ENCODE data around the gene SPPL2C.

SPPL2C gene

DNA sequence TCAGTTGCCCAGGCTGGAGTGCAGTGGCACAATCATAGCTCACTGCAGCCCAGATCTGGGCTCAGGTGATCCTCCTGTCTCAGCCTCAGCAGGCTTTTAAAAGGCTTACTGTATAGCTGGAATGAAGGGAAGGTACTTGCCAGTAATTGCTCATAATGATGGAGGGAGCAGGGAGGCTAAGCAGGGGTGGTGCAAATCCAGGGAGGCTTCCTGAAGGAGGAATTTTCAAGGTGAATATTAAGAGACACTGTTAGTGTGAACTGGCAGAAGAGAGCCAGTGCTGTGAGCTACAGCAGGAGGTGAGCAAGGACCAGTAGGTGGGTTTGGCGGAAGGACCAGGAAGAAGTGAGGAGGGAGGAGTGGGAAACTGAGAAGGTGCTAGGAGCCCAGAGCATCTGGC, 35.8 kb upstream of the SPPL2C start:
- peaks cover 3% of the 10 kb centered on the region; the same call in 1 of the 2 replicates for H3K27me3 ChIP-seq (ENCODE audit: control insufficient read depth, low read length)
- H3K4me3 ChIP-seq (ENCODE audit: low read length), result no peak overlapping the region
- no peak overlapping the region for H3K27ac ChIP-seq (ENCODE audit: low read depth, low read length)
- H3K9me2 ChIP-seq (replicated peaks; ENCODE audit: control insufficient read depth, low read length), result no peaks in the 10 kb centered on the region
- H3F3A ChIP-seq (ENCODE audit: control insufficient read depth, insufficient read depth), result no peaks in the 10 kb centered on the region
- H4K20me1 ChIP-seq (ENCODE audit: control insufficient read depth, insufficient read depth, low read depth, low read length), result no peaks in the 10 kb centered on the region
- TF ChIP-seq CTCF (IDR thresholded peaks at IDR 0.05; ENCODE audit: low read depth, low read length, poor library complexity, severe bottlenecking), result no peak
- no peak for TF ChIP-seq EZH2phosphoT487 (IDR thresholded peaks at IDR 0.05; ENCODE audit: borderline replicate concordance, low read length)
- no peaks in the 10 kb centered on the region for H3K4me1 ChIP-seq (ENCODE audit: control insufficient read depth, low read length)
- H3K9me3 ChIP-seq (ENCODE audit: control insufficient read depth, insufficient read depth, low read length), result no peaks in the 10 kb centered on the region
- H3K4me2 ChIP-seq (ENCODE audit: low read length), result no peak overlapping the region
- H3K36me3 ChIP-seq (ENCODE audit: control insufficient read depth, low read length), result no peaks in the 10 kb centered on the region
- no peaks in the 10 kb centered on the region for H3K79me2 ChIP-seq (ENCODE audit: control insufficient read depth, low read length)

- peaks cover 3% of the 10 kb centered on the region; the same call in 1 of the 2 replicates for H3K27me3 ChIP-seq (ENCODE audit: control insufficient read depth, low read length)
- no peaks in the 10 kb centered on the region for H4K20me1 ChIP-seq (ENCODE audit: control insufficient read depth, insufficient read depth, low read depth, low read length)
- no peak overlapping the region for H3K27ac ChIP-seq (ENCODE audit: low read depth, low read length)
- no peak overlapping the region for H3K4me2 ChIP-seq (ENCODE audit: low read length)
- no peaks in the 10 kb centered on the region for H3F3A ChIP-seq (ENCODE audit: control insufficient read depth, insufficient read depth)
- no peaks in the 10 kb centered on the region for H3K36me3 ChIP-seq (ENCODE audit: control insufficient read depth, low read length)
- no peaks in the 10 kb centered on the region for H3K79me2 ChIP-seq (ENCODE audit: control insufficient read depth, low read length)
- TF ChIP-seq CTCF (IDR thresholded peaks at IDR 0.05; ENCODE audit: low read depth, low read length, poor library complexity, severe bottlenecking), result no peak
- TF ChIP-seq EZH2phosphoT487 (IDR thresholded peaks at IDR 0.05; ENCODE audit: borderline replicate concordance, low read length), result no peak
- no peak overlapping the region for H3K4me3 ChIP-seq (ENCODE audit: low read length)
- no peaks in the 10 kb centered on the region for H3K9me3 ChIP-seq (ENCODE audit: control insufficient read depth, insufficient read depth, low read length)
- no peaks in the 10 kb centered on the region for H3K9me2 ChIP-seq (replicated peaks; ENCODE audit: control insufficient read depth, low read length)
- H3K4me1 ChIP-seq (ENCODE audit: control insufficient read depth, low read length), result no peaks in the 10 kb centered on the region
Observed at GRCh38 chr17:45809499-45809898, 35.2 kb upstream of the SPPL2C start.

DNA sequence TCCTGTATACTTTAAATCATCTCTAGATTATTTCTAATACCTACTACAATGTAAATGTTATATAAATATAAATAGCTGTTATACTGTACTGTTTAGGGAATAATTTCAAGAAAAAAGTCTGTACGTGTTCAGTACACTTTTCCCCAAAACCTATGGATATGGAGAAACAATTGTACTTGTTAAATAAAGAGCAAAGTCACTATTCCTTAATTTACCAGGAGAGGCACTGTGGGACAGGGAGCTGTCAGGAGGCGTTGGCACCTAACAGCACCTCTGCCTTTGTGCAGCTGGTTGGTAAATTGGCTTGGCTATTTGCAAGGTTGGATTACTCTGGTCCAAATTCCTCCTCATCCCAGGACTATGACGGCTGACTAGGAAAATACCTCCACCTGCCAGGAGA, 32.6 kb upstream of the SPPL2C start:
- no peaks in the 10 kb centered on the region for H3K9me2 ChIP-seq (replicated peaks; ENCODE audit: control insufficient read depth, low read length)
- no peak for TF ChIP-seq EZH2phosphoT487 (IDR thresholded peaks at IDR 0.05; ENCODE audit: borderline replicate concordance, low read length)
- H3K27me3 ChIP-seq (ENCODE audit: control insufficient read depth, low read length), result no peaks in the 10 kb centered on the region
- no peaks in the 10 kb centered on the region for H3F3A ChIP-seq (ENCODE audit: control insufficient read depth, insufficient read depth)
- H3K4me3 ChIP-seq (ENCODE audit: low read length), result no peak overlapping the region
- no peak overlapping the region for H3K27ac ChIP-seq (ENCODE audit: low read depth, low read length)
- H3K4me2 ChIP-seq (ENCODE audit: low read length), result no peak overlapping the region
- no peaks in the 10 kb centered on the region for H3K9me3 ChIP-seq (ENCODE audit: control insufficient read depth, insufficient read depth, low read length)
- H3K4me1 ChIP-seq (ENCODE audit: control insufficient read depth, low read length), result no peaks in the 10 kb centered on the region
- H3K79me2 ChIP-seq (ENCODE audit: control insufficient read depth, low read length), result no peaks in the 10 kb centered on the region
- no peaks in the 10 kb centered on the region for H4K20me1 ChIP-seq (ENCODE audit: control insufficient read depth, insufficient read depth, low read depth, low read length)
- no peaks in the 10 kb centered on the region for H3K36me3 ChIP-seq (ENCODE audit: control insufficient read depth, low read length)

DNA sequence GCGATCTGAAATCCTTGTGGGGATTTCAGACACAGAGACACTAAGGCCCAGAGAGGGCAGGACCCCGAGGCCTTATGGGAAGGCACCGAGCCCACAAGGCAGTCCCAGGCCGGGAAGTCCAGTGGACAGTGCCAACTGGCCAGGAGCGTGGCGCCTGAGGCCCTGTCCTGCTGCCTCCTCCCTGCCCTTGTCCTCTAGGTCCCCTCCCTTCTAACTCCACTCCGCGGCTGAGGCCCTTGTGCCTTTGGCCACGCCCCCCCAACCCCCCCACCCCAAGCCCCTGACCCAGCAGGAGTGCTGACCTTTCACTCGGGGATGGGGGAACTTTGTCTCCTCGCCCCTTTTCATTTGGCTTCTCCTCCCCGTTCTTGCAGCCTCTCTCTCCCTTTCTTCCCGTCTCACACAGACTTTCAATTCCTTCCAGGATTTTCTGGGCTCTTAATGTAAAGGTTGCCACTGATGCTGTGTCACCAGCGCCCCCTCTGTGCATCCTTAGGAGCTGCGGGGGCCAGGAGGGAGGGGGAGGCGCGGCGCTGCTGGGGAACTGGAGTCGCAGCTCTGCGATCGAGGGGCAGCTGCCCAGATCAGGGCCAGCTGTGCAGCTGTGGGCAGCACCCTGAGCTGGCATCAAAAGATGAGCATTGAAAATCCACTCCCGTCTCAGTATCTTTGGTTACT, 31.5 kb upstream of the SPPL2C start:
- Histone ChIP-seq H3F3A (ENCODE audit: control insufficient read depth, insufficient read depth) (no peaks in the 10 kb centered on the region), H3K4me2 (ENCODE audit: low read length) (no peak overlapping the region), H3K27ac (ENCODE audit: low read depth, low read length) (no peak overlapping the region), H3K4me3 (ENCODE audit: low read length) (no peak overlapping the region), H4K20me1 (ENCODE audit: control insufficient read depth, insufficient read depth, low read depth, low read length) (no peaks in the 10 kb centered on the region), H3K4me1 (ENCODE audit: control insufficient read depth, low read length) (no peaks in the 10 kb centered on the region), H3K36me3 (ENCODE audit: control insufficient read depth, low read length) (no peaks in the 10 kb centered on the region), H3K9me3 (ENCODE audit: control insufficient read depth, insufficient read depth, low read length) (no peaks in the 10 kb centered on the region), H3K79me2 (ENCODE audit: control insufficient read depth, low read length) (no peaks in the 10 kb centered on the region), H3K27me3 (ENCODE audit: control insufficient read depth, low read length) (no peaks in the 10 kb centered on the region), H3K9me2 (replicated peaks; ENCODE audit: control insufficient read depth, low read length) (no peaks in the 10 kb centered on the region)
- no peak for TF ChIP-seq EZH2phosphoT487 (IDR thresholded peaks at IDR 0.05; ENCODE audit: borderline replicate concordance, low read length)
- peak; percentile 24 for TF ChIP-seq CTCF (IDR thresholded peaks at IDR 0.05; ENCODE audit: low read depth, low read length, poor library complexity, severe bottlenecking)
